Motor neuron (in vitro differentiated cells): Measurements from ENCODE around the gene TBC1D1. TPM values are rescaled to one million over a fixed set of nuclear protein-coding genes. Genes with fewer than 3 reads are reported as not detected.
"Not testable (repeated sequence)": the region's sequence is repeated elsewhere in the genome, so short reads cannot be mapped to it uniquely, and the experiment has no call there.

Experiments used
- ATAC-seq, 8 experiments: fragments of 200-7000 bp; cut with Tn5 transposase; replicated peaks in 6 of 8; 2 replicates each; pipeline ENCODE4 v1.8.0; 2021; ENCODE audit warnings: mild to moderate bottlenecking in 8 of 8, moderate library complexity in 8 of 8
- H3K27ac ChIP-seq, 2 donors: fragments of 250-450 bp; sonication (Bioruptor Pico); 2 replicates each; pipeline ENCODE4 v1.9.0; 2021; ENCODE audit warnings: antibody characterized with exemption in 2 of 2, mild to moderate bottlenecking in 2 of 2, moderate library complexity in 1 of 2
- H3K4me1 ChIP-seq, 2 donors: fragments of 250-450 bp; sonication (Bioruptor Pico); replicated peaks in 1 of 2; 2 replicates each; pipeline ENCODE4 v1.6.1; 2021; ENCODE audit warnings: antibody characterized with exemption in 2 of 2, mild to moderate bottlenecking in 2 of 2, moderate library complexity in 1 of 2
- H3K4me3 ChIP-seq, 5 donors: fragments of 250-450 bp; sonication (Bioruptor Pico); 2 replicates each; pipeline ENCODE4 v1.9.0; 2021; ENCODE audit warnings: antibody characterized with exemption in 5 of 5, mild to moderate bottlenecking in 5 of 5, moderate library complexity in 4 of 5
- WGBS, 10 experiments: fragments of 450-650 bp; shearing (Covaris generic); methylation state at CpG; one replicate each; pipeline ENCODE4 v1.0.0; 2022; 5-methylcytosine and 5-hydroxymethylcytosine counted together
- in situ Hi-C, 9 experiments: fragments of 400-800 bp; cut with MboI; loops; one replicate each; pipeline ENCODE4 v1.15.0; 2021; ENCODE audit warnings: low sequenced_read_pairs in 9 of 9, low pct_unique_long_range_greater_than_20kb in 2 of 9; ENCODE audit not compliant: unreplicated experiment in 9 of 9
- total RNA-seq, 8 experiments: library from RNA; unstranded; fragments of 300-600 nt; gene quantifications; 2 replicates each; pipeline versions ENCODE4 v1.2.3 to v1.2.4, GENCODE V29; 2022

TBC1D1 gene
- total RNA-seq, 8 experiments from 2014 or later, result 14.3 to 83.6 (median 36.8) TPM

- Histone ChIP-seq H3K4me1 (peaks cover 11 to 24% of the 10 kb centered on the region in 2 donors), H3K4me3 (no peak overlapping the region), H3K27ac (no peak overlapping the region)
- ATAC-seq, result no peak
- in situ Hi-C loops, result loop anchor here in 2 of 9 experiments (25.0 kb wide), 2 partner anchors 198 to 398 kb away; no protein-coding TSS in a partner anchor
- WGBS, 10 experiments, result 67 to 100% (median 93%) methylated on average over 1 to 3 of the region's 3 CpGs
Observed at GRCh38 chr4:38009949-38010348, 119.1 kb downstream of the TBC1D1 start.

DNA sequence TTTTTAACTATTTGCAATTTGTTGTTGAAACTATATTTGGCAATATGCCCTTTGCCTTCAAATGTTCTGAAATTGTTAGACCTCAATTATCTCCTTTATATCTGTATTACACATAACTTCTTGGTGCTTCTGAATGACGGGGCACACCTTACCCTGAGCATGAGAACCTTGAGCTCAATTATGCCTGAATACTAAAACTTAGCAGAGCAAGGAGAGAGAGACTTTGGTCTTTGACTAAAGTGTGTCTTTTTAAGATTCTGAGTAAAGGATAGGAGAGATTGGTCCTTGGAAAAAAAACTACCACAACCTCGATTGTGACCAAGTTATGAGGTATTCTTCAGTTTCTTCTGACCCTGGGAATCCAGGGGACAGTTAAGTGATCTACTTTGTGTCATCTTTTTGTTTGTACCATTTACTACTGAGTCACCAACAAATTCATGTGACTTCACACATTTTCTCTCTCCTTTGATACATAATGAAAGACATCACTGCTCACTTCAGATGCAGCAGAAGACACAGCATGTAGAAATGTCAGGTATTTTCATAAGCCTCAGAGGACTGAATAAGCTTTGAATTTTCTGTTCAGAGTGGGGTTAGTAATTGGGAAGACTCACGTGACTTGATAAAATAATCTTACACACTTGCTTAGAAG, 120.8 kb downstream of the TBC1D1 start:
- ATAC-seq, result no peak
- Histone ChIP-seq H3K27ac (no peak overlapping the region), H3K4me3 (no peak overlapping the region), H3K4me1 (peaks cover 11 to 25% of the 10 kb centered on the region in 2 donors)
- in situ Hi-C loops, result loop anchor here in 2 of 9 experiments (25.0 kb wide), 2 partner anchors 199 to 399 kb away; no protein-coding TSS in a partner anchor
- WGBS, 10 experiments, result 69 to 100% (median 89%) methylated on average over 1 to 3 of the region's 3 CpGs; no CpG with 5 or more reads in 1 of the 10 experiments

- WGBS, 10 experiments, result 28 to 74% (median 59%) methylated on average over 1 to 4 of the region's 9 CpGs; no CpG with 5 or more reads in 1 of the 10 experiments
- in situ Hi-C loops, result loop anchor here in 2 of 9 experiments (25.0 kb wide), 2 partner anchors 201 to 401 kb away; no protein-coding TSS in a partner anchor
- H3K4me3 ChIP-seq, result no peak overlapping the region
- peak overlapping the region in 1 of 2 donors; percentile 67 for H3K27ac ChIP-seq
- H3K4me1 ChIP-seq, result peaks cover 7 to 19% of the 10 kb centered on the region in 2 donors
- ATAC-seq, result peak in 6 of 8 experiments; percentile 26 to 75 (median 64)
Observed at GRCh38 chr4:38013461-38014366, 122.8 kb downstream of the TBC1D1 start.

DNA sequence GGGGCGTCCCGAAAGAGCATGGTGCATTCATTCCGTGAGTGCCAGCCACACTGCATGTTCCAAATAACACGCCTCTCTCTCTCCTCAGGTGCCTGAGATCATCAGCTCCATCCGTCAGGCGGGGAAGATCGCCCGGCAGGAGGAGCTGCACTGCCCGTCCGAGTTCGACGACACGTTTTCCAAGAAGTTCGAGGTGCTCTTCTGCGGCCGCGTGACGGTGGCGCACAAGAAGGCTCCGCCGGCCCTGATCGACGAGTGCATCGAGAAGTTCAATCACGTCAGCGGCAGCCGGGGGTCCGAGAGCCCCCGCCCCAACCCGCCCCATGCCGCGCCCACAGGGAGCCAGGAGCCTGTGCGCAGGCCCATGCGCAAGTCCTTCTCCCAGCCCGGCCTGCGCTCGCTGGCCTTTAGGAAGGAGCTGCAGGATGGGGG, 123.6 kb downstream of the TBC1D1 start:
- H3K4me1 ChIP-seq, result peaks cover 6 to 14% of the 10 kb centered on the region in 2 donors
- in situ Hi-C loops, result loop anchor here in 2 of 9 experiments (25.0 kb wide), 2 partner anchors 202 to 402 kb away; no protein-coding TSS in a partner anchor
- 89 to 100% (median 99%) methylated on average over 1 to 27 of the region's 37 CpGs; no CpG with 5 or more reads in 7 of the 10 experiments for WGBS, 10 experiments
- no peak for ATAC-seq
- peak overlapping the region in 1 of 2 donors; percentile 67 for H3K27ac ChIP-seq
- no peak overlapping the region for H3K4me3 ChIP-seq

DNA sequence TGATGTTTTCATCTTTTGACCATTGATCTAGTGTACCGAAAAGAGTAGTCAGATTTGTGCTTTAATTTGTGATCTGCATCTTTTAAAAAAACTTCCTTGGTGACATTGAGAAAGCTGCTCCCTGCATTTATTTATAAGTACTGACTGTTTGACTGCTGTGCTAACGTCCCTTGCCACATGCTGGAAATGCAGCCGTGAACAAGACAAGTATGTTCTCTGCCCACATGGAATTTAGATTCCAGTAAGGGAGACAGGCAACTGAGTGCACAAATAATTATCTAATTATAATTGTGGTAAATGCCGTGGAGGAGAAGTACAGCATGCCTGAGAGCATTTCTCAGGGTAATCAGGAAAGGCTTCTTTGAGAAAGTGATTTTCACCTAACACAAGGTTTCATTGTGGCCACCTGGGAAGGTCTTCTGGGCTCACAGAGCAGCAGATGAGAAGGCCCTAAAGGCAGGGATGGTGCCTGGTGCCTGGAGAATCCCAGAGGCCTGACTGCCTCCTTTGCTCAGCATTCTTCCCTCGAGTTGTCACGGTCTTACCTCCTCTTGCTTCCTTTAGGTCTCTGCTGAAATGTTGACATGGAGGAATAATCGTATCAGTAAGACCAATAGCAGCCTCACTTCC, 125.1 kb downstream of the TBC1D1 start:
- Histone ChIP-seq H3K27ac (no peak overlapping the region), H3K4me1 (peaks cover 6 to 14% of the 10 kb centered on the region in 2 donors), H3K4me3 (no peak overlapping the region)
- WGBS, 10 experiments, result 71 to 100% (median 90%) methylated on average over 1 to 7 of the region's 7 CpGs; no CpG with 5 or more reads in 1 of the 10 experiments
- in situ Hi-C loops, result loop anchor here in 2 of 9 experiments (25.0 kb wide), 2 partner anchors 204 to 404 kb away; no protein-coding TSS in a partner anchor
- ATAC-seq, result peak in 2 of 8 experiments; percentile 30 to 61

GRCh38 chr4:38016698-38017097, 125.8 kb downstream of the TBC1D1 start:
- Histone ChIP-seq H3K4me1 (peaks cover 6 to 14% of the 10 kb centered on the region in 2 donors), H3K4me3 (no peak overlapping the region), H3K27ac (no peak overlapping the region)
- no peak for ATAC-seq
- in situ Hi-C loops, result loop anchor here in 2 of 9 experiments (25.0 kb wide), 2 partner anchors 204 to 404 kb away; no protein-coding TSS in a partner anchor
- 80 to 100% (median 94%) methylated on average over 1 to 2 of the region's 2 CpGs; no CpG with 5 or more reads in 5 of the 10 experiments for WGBS, 10 experiments

- Histone ChIP-seq H3K27ac (no peak overlapping the region), H3K4me3 (no peak overlapping the region), H3K4me1 (peaks cover 6 to 14% of the 10 kb centered on the region in 2 donors)
- 40 to 100% (median 89%) methylated on average over 1 to 5 of the region's 5 CpGs; no CpG with 5 or more reads in 1 of the 10 experiments for WGBS, 10 experiments
- peak in 3 of 8 experiments; percentile 71 to 96 (median 77) for ATAC-seq
- in situ Hi-C loops, result loop anchor here in 2 of 9 experiments (25.0 kb wide), 2 partner anchors 205 to 405 kb away; no protein-coding TSS in a partner anchor
Observed at GRCh38 chr4:38017609-38018008, 126.7 kb downstream of the TBC1D1 start.

- no peak overlapping the region for H3K27ac ChIP-seq
- no peak overlapping the region for H3K4me3 ChIP-seq
- no peaks in the 10 kb centered on the region for H3K4me1 ChIP-seq
- ATAC-seq, result no peak
- WGBS, 10 experiments, result 92 to 100% (median 97%) methylated on average over 2 to 7 of the region's 7 CpGs; no CpG with 5 or more reads in 2 of the 10 experiments
- in situ Hi-C loops, result loop anchor here in 2 of 9 experiments (25.0 kb wide), 2 partner anchors 208 to 408 kb away; no protein-coding TSS in a partner anchor
Observed at GRCh38 chr4:38020386-38020785, 129.5 kb downstream of the TBC1D1 start.

DNA sequence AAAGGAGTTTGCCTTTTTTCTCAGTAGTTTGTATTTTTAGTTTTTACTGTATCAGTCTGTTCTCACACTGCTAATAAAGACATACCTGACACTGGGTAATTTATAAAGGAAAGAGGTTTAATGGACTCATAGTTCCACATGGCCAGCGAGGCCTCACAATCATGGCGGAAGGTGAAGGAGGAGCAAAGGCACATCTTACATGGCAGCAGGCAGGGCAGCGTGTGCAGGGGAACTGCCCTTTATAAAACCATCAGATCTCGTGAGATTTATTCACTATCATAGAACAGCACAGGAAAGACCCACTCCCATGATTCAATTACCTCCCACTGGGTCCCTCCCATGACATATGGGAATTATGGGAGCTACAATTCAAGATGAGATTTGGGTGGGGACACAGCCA, 130.1 kb downstream of the TBC1D1 start:
- in situ Hi-C loops, result loop anchor here in 2 of 9 experiments (25.0 kb wide), 2 partner anchors 209 to 409 kb away; no protein-coding TSS in a partner anchor
- not testable (repeated sequence) for ATAC-seq, H3K4me3 ChIP-seq, H3K27ac ChIP-seq, H3K4me1 ChIP-seq
- 87 to 100% (median 100%) methylated on average over 1 to 4 of the region's 4 CpGs; no CpG with 5 or more reads in 1 of the 10 experiments for WGBS, 10 experiments

DNA sequence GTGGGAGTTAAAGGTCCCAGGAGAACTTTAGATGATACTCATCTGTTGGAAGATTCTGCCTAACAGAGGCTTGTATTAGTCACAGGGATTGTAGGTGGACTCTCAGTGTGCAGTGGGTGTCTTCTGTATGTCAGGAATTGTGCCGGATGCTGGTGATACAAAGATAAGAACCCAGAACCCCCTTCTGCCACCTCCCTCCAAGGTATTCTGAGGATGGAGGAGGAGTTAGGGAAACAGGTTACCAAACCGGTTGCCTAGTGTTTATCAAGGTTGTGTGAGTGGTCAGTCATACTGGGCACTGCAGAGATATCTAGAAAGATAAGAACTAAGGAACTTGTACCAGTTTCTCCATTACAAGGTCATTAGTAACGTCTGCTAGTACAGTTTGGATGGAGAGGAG, 130.9 kb downstream of the TBC1D1 start:
- Histone ChIP-seq H3K4me1 (no peaks in the 10 kb centered on the region), H3K27ac (no peak overlapping the region), H3K4me3 (no peak overlapping the region)
- in situ Hi-C loops, result loop anchor here in 2 of 9 experiments (25.0 kb wide), 2 partner anchors 209 to 409 kb away; no protein-coding TSS in a partner anchor
- 88 to 100% (median 100%) methylated on average over 1 to 3 of the region's 3 CpGs; no CpG with 5 or more reads in 1 of the 10 experiments for WGBS, 10 experiments
- no peak for ATAC-seq

GRCh38 chr4:38023347-38024205, 132.7 kb downstream of the TBC1D1 start:
- H3K4me1 ChIP-seq, result peaks cover 0 to 4% of the 10 kb centered on the region in 2 donors
- H3K4me3 ChIP-seq, result no peak overlapping the region
- H3K27ac ChIP-seq, result no peak overlapping the region
- in situ Hi-C loops, result loop anchor here in 2 of 9 experiments (25.0 kb wide), 2 partner anchors 211 to 411 kb away; no protein-coding TSS in a partner anchor
- ATAC-seq, result no peak
- WGBS, 10 experiments, result 80 to 97% (median 87%) methylated on average over 3 to 13 of the region's 13 CpGs
